ENCODE measurements around the gene NLRX1. TPM values are rescaled to one million over a fixed set of nuclear protein-coding genes. Genes with fewer than 3 reads are reported as not detected.

The NLRX1 gene
- polyA plus RNA-seq, 1 experiment = 19.4 TPM

DNA sequence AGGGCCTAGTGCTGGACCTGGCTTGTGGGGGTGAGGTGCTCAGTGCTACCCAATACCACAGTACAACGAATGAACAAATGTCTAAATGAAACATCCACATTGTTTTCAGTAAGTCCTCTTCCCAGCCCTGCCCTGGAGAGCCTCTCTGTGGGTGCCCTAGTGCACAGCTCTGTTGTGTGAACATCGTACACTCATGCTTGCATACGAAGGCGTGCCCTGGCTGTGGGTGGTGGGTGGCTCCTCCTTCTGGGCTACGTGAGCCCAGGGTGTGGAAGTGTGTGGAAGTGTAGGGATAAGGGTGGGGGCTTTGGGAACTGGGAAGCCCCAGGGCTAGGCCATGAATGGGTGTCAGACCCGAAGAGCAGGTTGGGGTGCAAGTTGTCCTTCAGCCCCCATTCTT lies 592 bp upstream of the NLRX1 start:
- TF ChIP-seq, protein P1, sequence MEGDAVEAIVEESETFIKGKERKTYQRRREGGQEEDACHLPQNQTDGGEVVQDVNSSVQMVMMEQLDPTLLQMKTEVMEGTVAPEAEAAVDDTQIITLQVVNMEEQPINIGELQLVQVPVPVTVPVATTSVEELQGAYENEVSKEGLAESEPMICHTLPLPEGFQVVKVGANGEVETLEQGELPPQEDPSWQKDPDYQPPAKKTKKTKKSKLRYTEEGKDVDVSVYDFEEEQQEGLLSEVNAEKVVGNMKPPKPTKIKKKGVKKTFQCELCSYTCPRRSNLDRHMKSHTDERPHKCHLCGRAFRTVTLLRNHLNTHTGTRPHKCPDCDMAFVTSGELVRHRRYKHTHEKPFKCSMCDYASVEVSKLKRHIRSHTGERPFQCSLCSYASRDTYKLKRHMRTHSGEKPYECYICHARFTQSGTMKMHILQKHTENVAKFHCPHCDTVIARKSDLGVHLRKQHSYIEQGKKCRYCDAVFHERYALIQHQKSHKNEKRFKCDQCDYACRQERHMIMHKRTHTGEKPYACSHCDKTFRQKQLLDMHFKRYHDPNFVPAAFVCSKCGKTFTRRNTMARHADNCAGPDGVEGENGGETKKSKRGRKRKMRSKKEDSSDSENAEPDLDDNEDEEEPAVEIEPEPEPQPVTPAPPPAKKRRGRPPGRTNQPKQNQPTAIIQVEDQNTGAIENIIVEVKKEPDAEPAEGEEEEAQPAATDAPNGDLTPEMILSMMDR (IDR thresholded peaks at IDR 0.05; ENCODE audit: insufficient read depth, low read depth, low read length) = no peak
- ChIA-PET POLR2A (no interaction called here), CTCF (interaction anchor here (0.6 to 2.8 kb wide), 2 partner anchors 12 to 172 kb away, joined by 3 to 18 read pairs; no protein-coding TSS in a partner anchor)
- H3K36me3 ChIP-seq (ENCODE audit: control insufficient read depth, insufficient read depth, low read length) = 0 out of 2 replicates have a peak, but pooled peaks cover under 1% of the 10 kb centered on the region
- H3K27me3 ChIP-seq (ENCODE audit: control insufficient read depth, insufficient read depth, low read length) = no peaks in the 10 kb centered on the region
- H3K4me3 ChIP-seq (ENCODE audit: low read depth, low read length) = no peak overlapping the region
- DNase-seq (ENCODE audit: low read depth) = no peak

DNA sequence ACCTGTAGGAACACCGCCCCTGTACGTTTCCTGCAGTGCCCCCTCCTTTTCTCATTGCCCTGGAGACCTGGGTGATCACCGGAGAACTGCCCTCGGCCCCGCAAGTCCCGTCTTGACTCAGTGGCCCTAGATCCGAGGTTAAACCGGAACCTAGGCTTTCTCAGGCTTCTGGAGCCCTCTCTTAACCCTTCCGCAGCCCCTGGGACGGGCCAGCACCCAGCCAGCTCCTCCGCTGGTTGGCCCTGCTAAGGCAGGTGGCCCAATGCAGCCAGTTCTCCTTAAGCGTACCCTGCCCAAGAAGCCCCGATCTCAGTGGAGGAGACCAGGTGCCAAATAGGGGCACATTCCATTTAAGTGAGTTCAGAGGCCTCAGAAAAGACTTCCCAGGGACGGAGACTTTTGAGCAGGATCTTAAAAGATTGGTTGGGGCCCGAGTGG lies 776 bp downstream of the NLRX1 start:
- TF ChIP-seq, protein P1 (IDR thresholded peaks at IDR 0.05; ENCODE audit: insufficient read depth, low read depth, low read length) = no peak
- DNase-seq (ENCODE audit: low read depth) = no peak
- H3K27me3 ChIP-seq (ENCODE audit: control insufficient read depth, insufficient read depth, low read length) = no peaks in the 10 kb centered on the region
- peak overlapping the region; percentile 65 for H3K4me3 ChIP-seq (ENCODE audit: low read depth, low read length)
- CTCF ChIA-PET = interaction anchor here (0.7 to 1.8 kb wide), 19 partner anchors 9 to 171 kb away, joined by 3 to 13 read pairs (median 5); partner anchors contain the start of genes C1QTNF5 and CBL
- POLR2A ChIA-PET = interaction anchor here (0.7 to 1.2 kb wide), 3 partner anchors 48 to 594 kb away, joined by 3 to 35 read pairs (median 5); partner anchors contain the start of gene HINFP
- H3K36me3 ChIP-seq (ENCODE audit: control insufficient read depth, insufficient read depth, low read length) = peaks cover 3% of the 10 kb centered on the region; the same call in 1 of the 2 replicates

DNA sequence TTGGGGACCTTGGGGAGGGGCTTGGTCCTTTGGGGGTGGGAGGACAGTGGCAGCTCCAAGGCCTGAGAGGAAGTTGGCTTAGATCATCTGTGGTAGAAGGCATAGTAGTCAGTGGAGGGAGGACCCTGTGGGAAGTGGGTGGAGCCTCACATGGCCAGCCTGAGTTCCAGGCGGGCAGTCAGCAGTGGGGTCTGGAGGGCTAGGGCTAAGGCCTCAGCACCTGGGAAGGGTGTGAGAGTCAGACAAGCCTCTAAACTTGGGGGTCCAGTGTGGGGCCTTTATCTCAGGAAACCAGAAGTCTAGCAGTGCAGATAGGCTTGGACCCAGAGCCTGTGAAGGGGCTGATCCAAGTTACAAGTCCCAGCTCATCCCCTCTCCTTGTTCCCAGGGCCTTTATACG lies 4.0 kb downstream of the NLRX1 start:
- Histone ChIP-seq H3K36me3 (ENCODE audit: control insufficient read depth, insufficient read depth, low read length) (peaks cover 8% of the 10 kb centered on the region), H3K4me3 (ENCODE audit: low read depth, low read length) (no peak overlapping the region), H3K27me3 (ENCODE audit: control insufficient read depth, insufficient read depth, low read length) (no peaks in the 10 kb centered on the region)
- POLR2A ChIA-PET = no interaction called here
- DNase-seq (ENCODE audit: low read depth) = no peak
- CTCF ChIA-PET = interaction anchor here (1.1 to 1.2 kb wide), 2 partner anchors 24 to 135 kb away, joined by 4 to 5 read pairs; no protein-coding TSS in a partner anchor
- TF ChIP-seq, protein P1 (IDR thresholded peaks at IDR 0.05; ENCODE audit: insufficient read depth, low read depth, low read length) = no peak

DNA sequence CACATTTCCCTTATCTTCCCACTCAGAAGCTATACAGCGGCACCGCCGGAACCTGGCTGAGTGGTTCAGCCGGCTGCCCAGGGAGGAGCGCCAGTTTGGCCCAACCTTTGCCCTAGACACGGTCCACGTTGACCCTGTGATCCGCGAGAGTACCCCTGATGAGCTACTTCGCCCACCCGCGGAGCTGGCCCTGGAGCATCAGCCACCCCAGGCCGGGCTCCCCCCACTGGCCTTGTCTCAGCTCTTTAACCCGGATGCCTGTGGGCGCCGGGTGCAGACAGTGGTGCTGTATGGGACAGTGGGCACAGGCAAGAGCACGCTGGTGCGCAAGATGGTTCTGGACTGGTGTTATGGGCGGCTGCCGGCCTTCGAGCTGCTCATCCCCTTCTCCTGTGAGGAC lies 4.9 kb downstream of the NLRX1 start:
- TF ChIP-seq, protein P1 (IDR thresholded peaks at IDR 0.05; ENCODE audit: insufficient read depth, low read depth, low read length) = no peak
- Histone ChIP-seq H3K36me3 (ENCODE audit: control insufficient read depth, insufficient read depth, low read length) (peaks cover 9% of the 10 kb centered on the region), H3K4me3 (ENCODE audit: low read depth, low read length) (no peak overlapping the region), H3K27me3 (ENCODE audit: control insufficient read depth, insufficient read depth, low read length) (no peaks in the 10 kb centered on the region)
- no peak for DNase-seq (ENCODE audit: low read depth)
- POLR2A ChIA-PET = no interaction called here
- CTCF ChIA-PET = interaction anchor here (1.3 kb wide), 1 partner anchor 23 kb away, joined by 7 read pairs; no protein-coding TSS in a partner anchor

DNA sequence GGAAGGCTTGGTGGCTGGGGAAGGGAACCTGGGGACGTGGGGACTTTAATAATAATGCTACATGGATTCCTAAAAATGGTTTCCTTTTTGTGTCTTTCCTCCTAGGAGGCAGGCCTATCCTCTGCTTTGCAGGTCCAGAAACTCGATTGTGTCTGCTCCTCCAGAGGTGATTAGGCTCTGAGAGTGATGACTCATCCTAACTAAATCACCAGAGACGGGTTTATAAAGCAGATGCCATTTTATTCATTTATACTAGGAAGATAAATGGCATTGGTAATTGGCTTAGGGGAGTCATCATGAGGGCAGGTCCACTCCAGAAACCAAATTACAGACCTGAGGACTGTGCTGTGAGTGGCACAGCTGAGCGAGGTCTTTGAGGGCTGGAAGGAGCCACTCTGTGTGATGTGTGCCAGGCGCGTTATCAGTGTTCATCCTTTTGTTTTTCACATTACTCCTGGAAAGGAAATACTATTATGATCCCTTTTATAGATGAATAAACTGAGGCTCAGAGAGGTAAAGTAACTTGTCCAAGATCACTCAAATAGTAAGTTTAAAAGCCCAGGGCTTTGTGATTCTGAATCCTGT lies 7.1 kb downstream of the NLRX1 start:
- DNase-seq (ENCODE audit: low read depth) = no peak
- Histone ChIP-seq H3K36me3 (ENCODE audit: control insufficient read depth, insufficient read depth, low read length) (peaks cover 12% of the 10 kb centered on the region), H3K27me3 (ENCODE audit: control insufficient read depth, insufficient read depth, low read length) (no peaks in the 10 kb centered on the region), H3K4me3 (ENCODE audit: low read depth, low read length) (no peak overlapping the region)
- CTCF ChIA-PET = interaction anchor here (1.0 kb wide), 1 partner anchor 21 kb away, joined by 4 read pairs; no protein-coding TSS in a partner anchor
- POLR2A ChIA-PET = no interaction called here
- TF ChIP-seq, protein P1 (IDR thresholded peaks at IDR 0.05; ENCODE audit: insufficient read depth, low read depth, low read length) = no peak
